GM12878 (cell line): ENCODE results near the gene CDH1. TPM values are rescaled to one million over a fixed set of nuclear protein-coding genes. Genes with fewer than 3 reads are reported as not detected.

Experiments
- ATAC-seq: fragments of 200-7000 bp; cut with Tn5 transposase; 3 replicates; pipeline ENCODE4 v1.9.1; 2020; ENCODE audit warnings: mild to moderate bottlenecking, moderate library complexity
- BruUV-seq: library from RNA; stranded (reverse); fragments of 400-500 nt; replicated peaks from 2 replicates; lab custom pipeline; 2021; lab: Mats Ljungman, UMichigan
- CTCF ChIA-PET: fragments of 300-600 bp; sonication (Branson Sonifier 250); formaldehyde crosslinking; extraction: SDS; loops from one replicate; lab custom pipeline; 2021; ENCODE audit warnings: inconsistent platforms; lab: Yijun Ruan, JAX
- POLR2A ChIA-PET: fragments of 350-600 bp; formaldehyde crosslinking; extraction: SDS; loops from one replicate; lab custom pipeline; 2021; ENCODE audit warnings: inconsistent platforms; lab: Charles Lee
- RAD21 ChIA-PET: fragments of 300-600 bp; sonication (Branson Sonifier 250); formaldehyde crosslinking; loops from one replicate; lab custom pipeline; 2023; ENCODE audit warnings: antibody characterized with exemption; ENCODE audit not compliant: unreplicated experiment; lab: Charles Lee
- SMC1A ChIA-PET: fragments of 300-600 bp; sonication (Branson Sonifier 250); formaldehyde crosslinking; loops from one replicate; lab custom pipeline; 2023; ENCODE audit not compliant: unreplicated experiment, uncharacterized antibody; lab: Charles Lee
- DNase-seq: peaks from one replicate; pipeline ENCODE4 v3.0.0-alpha.2; 2011; ENCODE audit warnings: low read depth, low spot score
- FAIRE-seq: peaks from 3 replicates; lab custom pipeline; 2011; peaks lifted over from hg19 to GRCh38; lab: Jason Lieb, UNC
- H2AFZ ChIP-seq: 2 replicates; pipeline ENCODE4 v1.6.0; 2011; ENCODE audit warnings: low read depth, low read length, control low read depth; ENCODE audit not compliant: control insufficient read depth
- H3K27ac ChIP-seq: 2 replicates; pipeline ENCODE4 v1.5.1; 2011; ENCODE audit warnings: control low read depth; ENCODE audit not compliant: control insufficient read depth, insufficient read depth
- H3K27me3 ChIP-seq, 2 experiments: replicated peaks in 1 of 2; 2 replicates each; pipeline versions ENCODE4 v1.6.0 to v1.6.1; 2011; ENCODE audit warnings: low read length in 1 of 2; ENCODE audit not compliant: control insufficient read depth in 2 of 2, insufficient read depth in 2 of 2
- H3K36me3 ChIP-seq, 2 experiments: 2 replicates each; pipeline ENCODE4 v1.5.1; 2011; ENCODE audit warnings: low read length in 1 of 2; ENCODE audit not compliant: control insufficient read depth in 2 of 2, insufficient read depth in 2 of 2
- H3K4me1 ChIP-seq: 2 replicates; pipeline ENCODE4 v1.6.1; 2011; ENCODE audit warnings: mild to moderate bottlenecking, low read length, moderate library complexity, mixed read lengths; ENCODE audit not compliant: control insufficient read depth, insufficient read depth
- H3K4me2 ChIP-seq: 2 replicates; pipeline ENCODE4 v1.6.0; 2011; ENCODE audit warnings: control low read depth; ENCODE audit not compliant: control insufficient read depth, insufficient read depth
- H3K4me3 ChIP-seq: fragments of 200-600 bp; sonication (generic); 2 replicates; pipeline ENCODE4 v1.5.1; 2016
- H3K79me2 ChIP-seq: 2 replicates; pipeline ENCODE4 v1.6.0; 2011; ENCODE audit warnings: low read length; ENCODE audit not compliant: control insufficient read depth, insufficient read depth
- H3K9ac ChIP-seq: 2 replicates; pipeline ENCODE4 v1.8.0; 2011; ENCODE audit warnings: low read length, control low read depth, mixed read lengths; ENCODE audit not compliant: control insufficient read depth, insufficient read depth
- H3K9me3 ChIP-seq: replicated peaks from 3 replicates; pipeline ENCODE4 v1.5.1; 2011; ENCODE audit warnings: mild to moderate bottlenecking, low read length; ENCODE audit not compliant: control insufficient read depth, insufficient read depth
- H4K20me1 ChIP-seq: 2 replicates; pipeline ENCODE4 v1.6.0; 2011; ENCODE audit not compliant: control insufficient read depth, insufficient read depth
- CBX5 ChIP-seq: sonication (generic); IDR thresholded peaks from 2 replicates; pipeline ENCODE4 v1.6.1; 2016; ENCODE audit warnings: low read depth, moderate library complexity, mild to moderate bottlenecking, inconsistent platforms
- CEBPZ ChIP-seq: fragments of 150-350 bp; IDR thresholded peaks from 2 replicates; pipeline ENCODE4 v1.6.1; 2016; ENCODE audit warnings: low read depth, low read length
- ETV6 ChIP-seq, 2 experiments: fragments of 450-650 bp in 1 of 2; IDR thresholded peaks in 1 of 2; conservative IDR thresholded peaks in 1 of 2; 2 replicates each; pipeline ENCODE4 v1.6.1; 2014; ENCODE audit warnings: antibody characterized with exemption in 1 of 2, borderline replicate concordance in 1 of 2, low read depth in 1 of 2, mild to moderate bottlenecking in 1 of 2, moderate library complexity in 1 of 2
- FOXK2 ChIP-seq: fragments of 450-650 bp; IDR thresholded peaks from 2 replicates; pipeline ENCODE4 v1.6.1; 2017; ENCODE audit warnings: mild to moderate bottlenecking, moderate library complexity
- HCFC1 ChIP-seq: fragments of 150-350 bp; IDR thresholded peaks from 2 replicates; pipeline ENCODE4 v1.6.1; 2014; ENCODE audit warnings: low read length
- MLLT1 ChIP-seq: fragments of 450-650 bp; IDR thresholded peaks from 2 replicates; pipeline ENCODE4 v1.6.1; 2016; ENCODE audit warnings: mild to moderate bottlenecking
- MTA3 ChIP-seq: IDR thresholded peaks from 2 replicates; pipeline ENCODE4 v1.6.1; 2012; ENCODE audit warnings: low read length, inconsistent platforms, borderline replicate concordance
- PBX3 ChIP-seq: IDR thresholded peaks from 2 replicates; pipeline ENCODE4 v1.6.1; 2011; ENCODE audit warnings: mild to moderate bottlenecking, low read depth, low read length, moderate library complexity; ENCODE audit not compliant: insufficient replicate concordance
- RAD51 ChIP-seq: fragments of 450-650 bp; IDR thresholded peaks from 2 replicates; pipeline ENCODE4 v1.6.1; 2016; ENCODE audit warnings: moderate library complexity, mild to moderate bottlenecking, inconsistent platforms
- RBBP5 ChIP-seq: fragments of 200-600 bp; sonication (generic); conservative IDR thresholded peaks from 2 replicates; pipeline ENCODE4 v1.6.1; 2016
- RCOR1 ChIP-seq: conservative IDR thresholded peaks from 2 replicates; pipeline ENCODE4 v1.6.1; 2012; ENCODE audit warnings: low read depth, low read length, improper control_type of control experiment
- WGBS: methylation state at CpG from one replicate; pipeline ENCODE4 v1.1.6; 2016; ENCODE audit warnings: low lambda C conversion rate; ENCODE audit not compliant: insufficient replicate concordance, insufficient coverage; ENCODE audit errors: missing lambda C conversion rate; 5-methylcytosine and 5-hydroxymethylcytosine counted together
- in situ Hi-C: fragments of 300-500 bp; cut with MboI; formaldehyde crosslinking; loops from 9 replicates; pipeline ENCODE4 v1.14.3; 2018; ENCODE audit warnings: mixed read lengths
- intact Hi-C: fragments of 100-400 bp; cut with micrococcal nuclease; formaldehyde crosslinking; loops from one replicate; pipeline ENCODE4 v1.14.2; 2022; ENCODE audit not compliant: unreplicated experiment
- polyA plus RNA-seq, 11 experiments: library from polyadenylated mRNA; depleted of rRNA in 4 of 11; unstranded in 6 of 11; stranded (reverse) in 5 of 11; fragments of >200 nt; fragmentation: Nextera tagmentation in 4 of 11; fragmentation: Illumina TruSeq in 1 of 11; extraction: Ambion mirVana in 4 of 11; extraction: Trizol in 1 of 11; gene quantifications; 1 replicate in 1 of 11; 2 replicates in 10 of 11; pipeline versions ENCODE4 v1.2.1 to v1.2.3, GENCODE V29; 2011 to 2016; ENCODE audit warnings: inconsistent platforms in 2 of 11, missing spikeins in 2 of 11, low read depth in 1 of 11
- total RNA-seq, 4 experiments: library from RNA; depleted of rRNA in 3 of 4; stranded (reverse); fragments of >200 nt in 3 of 4; fragmentation: Illumina TruSeq in 1 of 4; extraction: Trizol in 1 of 4; gene quantifications; 2 replicates each; pipeline versions ENCODE4 v1.2.1 to v1.2.3, GENCODE V29; 2013 to 2021

Gene CDH1
- total and polyA plus RNA-seq, 10 of the 15 experiments (the other 5 are each of a cell fraction or from before 2014, with no cell fraction given) = 2.2 to 30.6 (median 17.7) TPM

- no peak overlapping the region for H3K9ac ChIP-seq
- H4K20me1 ChIP-seq = no peaks in the 10 kb centered on the region
- POLR2A ChIA-PET = no interaction called here
- 89% methylated on average over 15 of the region's 15 CpGs for whole genome bisulfite sequencing
- no peaks in the 10 kb centered on the region for H3K9me3 ChIP-seq
- no peak for FAIRE-seq
- H3K27me3 ChIP-seq = no peaks in the 10 kb centered on the region
- BruUV-seq = no TSS peak
- H3K79me2 ChIP-seq = no peaks in the 10 kb centered on the region
- CTCF ChIA-PET = interaction anchor here (1.5 kb wide), 1 partner anchor 14 kb away, joined by 3 read pairs; no protein-coding TSS in a partner anchor
- no peak for DNase-seq
- peaks cover 12% of the 10 kb centered on the region; the same call in 1 of the 2 replicates for H3K4me1 ChIP-seq
- H3K4me2 ChIP-seq = no peak overlapping the region
- no peak overlapping the region for H3K27ac ChIP-seq
- intact Hi-C loops = no loop called here
- no peak overlapping the region for H2AFZ ChIP-seq
- in situ Hi-C loops = no loop called here
- ATAC-seq = no peak
- SMC1A ChIA-PET = interaction anchor here (1.6 kb wide), 1 partner anchor 13 kb away, joined by 5 read pairs; no protein-coding TSS in a partner anchor
- H3K36me3 ChIP-seq = peaks cover 3 to 12% of the 10 kb centered on the region in 2 experiments
- TF ChIP-seq HCFC1 = no peak
- TF ChIP-seq RBBP5 = no peak
- no peak for TF ChIP-seq MLLT1
- TF ChIP-seq MTA3 = no peak
- no peak for TF ChIP-seq RCOR1
- TF ChIP-seq CEBPZ = no peak
- TF ChIP-seq ETV6 (conservative IDR thresholded peaks at IDR 0.05 in 1 of 2, IDR thresholded peaks at IDR 0.05 in 1 of 2; ENCODE audit: borderline replicate concordance in 1 of 2, low read depth in 1 of 2) = no peak
- no peak for TF ChIP-seq FOXK2
- TF ChIP-seq PBX3 = no peak
- TF ChIP-seq CBX5 = no peak
- no peak for TF ChIP-seq RAD51
- RAD21 ChIA-PET = interaction anchor here (1.4 kb wide), 1 partner anchor 27 kb away, joined by 3 read pairs; no protein-coding TSS in a partner anchor
- no peak overlapping the region for H3K4me3 ChIP-seq
Measured at GRCh38 chr16:68860978-68861892, 124.1 kb downstream of the CDH1 start.
